Measurements from ENCODE around the gene RCAN2.

DNA sequence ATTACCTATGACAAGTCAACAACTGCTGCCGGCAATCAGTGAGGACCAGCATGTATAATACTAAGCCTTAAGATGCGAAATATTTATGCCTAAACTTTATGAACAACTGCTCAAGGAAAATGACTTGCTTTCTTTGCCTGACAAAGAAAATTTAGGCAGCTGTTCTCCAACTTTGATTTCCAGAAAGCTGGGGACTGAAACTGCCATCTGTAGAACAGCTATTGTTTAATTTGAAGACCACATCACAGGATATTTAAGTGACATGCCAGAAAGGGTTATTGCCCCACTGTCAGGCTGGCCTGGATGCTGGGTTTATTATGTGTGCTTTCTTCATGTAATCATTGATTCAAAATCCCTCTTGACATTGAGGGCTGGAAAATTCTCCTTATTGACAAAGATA is 166.5 kb downstream of the RCAN2 start:
- TF ChIP-seq POLR2AphosphoS5 (IDR thresholded peaks at IDR 0.05; ENCODE audit: insufficient read depth, low read depth, low read length) (no peak), POLR2A (IDR thresholded peaks at IDR 0.05; ENCODE audit: low read depth, low read length) (no peak), JUN (IDR thresholded peaks at IDR 0.05; ENCODE audit: borderline replicate concordance, insufficient read depth, insufficient read length, low read depth) (no peak)
- TF ChIP-seq, protein P1, sequence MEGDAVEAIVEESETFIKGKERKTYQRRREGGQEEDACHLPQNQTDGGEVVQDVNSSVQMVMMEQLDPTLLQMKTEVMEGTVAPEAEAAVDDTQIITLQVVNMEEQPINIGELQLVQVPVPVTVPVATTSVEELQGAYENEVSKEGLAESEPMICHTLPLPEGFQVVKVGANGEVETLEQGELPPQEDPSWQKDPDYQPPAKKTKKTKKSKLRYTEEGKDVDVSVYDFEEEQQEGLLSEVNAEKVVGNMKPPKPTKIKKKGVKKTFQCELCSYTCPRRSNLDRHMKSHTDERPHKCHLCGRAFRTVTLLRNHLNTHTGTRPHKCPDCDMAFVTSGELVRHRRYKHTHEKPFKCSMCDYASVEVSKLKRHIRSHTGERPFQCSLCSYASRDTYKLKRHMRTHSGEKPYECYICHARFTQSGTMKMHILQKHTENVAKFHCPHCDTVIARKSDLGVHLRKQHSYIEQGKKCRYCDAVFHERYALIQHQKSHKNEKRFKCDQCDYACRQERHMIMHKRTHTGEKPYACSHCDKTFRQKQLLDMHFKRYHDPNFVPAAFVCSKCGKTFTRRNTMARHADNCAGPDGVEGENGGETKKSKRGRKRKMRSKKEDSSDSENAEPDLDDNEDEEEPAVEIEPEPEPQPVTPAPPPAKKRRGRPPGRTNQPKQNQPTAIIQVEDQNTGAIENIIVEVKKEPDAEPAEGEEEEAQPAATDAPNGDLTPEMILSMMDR (IDR thresholded peaks at IDR 0.05; ENCODE audit: extremely low read depth in 1 of 2, insufficient read depth in 1 of 2, low read depth in 1 of 2, low read length in 2 of 2): no peak
